Natural killer cell treated with Interleukin-12 subunit alpha and Interleukin-12 subunit beta and Interleukin-15 and Interleukin-18, amount 100 ng/mL, for 72 hours (primary cell): ENCODE data around the gene TNFRSF1A. TPM values are rescaled to one million over a fixed set of nuclear protein-coding genes. Genes with fewer than 3 reads are reported as not detected.
"Not testable (repeated sequence)": the region's sequence is repeated elsewhere in the genome, so short reads cannot be mapped to it uniquely, and the experiment has no call there.

Experiments used
- ATAC-seq, 2 donors: fragments of 150-1000 bp; cut with Tn5 transposase in 1 of 2; sonication (Bioruptor Pico), chemical (Tn5 transposase) in 1 of 2; 2 replicates each; pipeline ENCODE4 v1.10.0; 2021
- DNase-seq: peaks from one replicate; pipeline ENCODE4 v3.0.0; 2022; ENCODE audit warnings: low spot score
- H3K27ac Mint-ChIP-seq, 2 donors: 1 replicate in 1 of 2; 2 replicates in 1 of 2; pipeline ENCODE4 v1.8.0; 2022; ENCODE audit warnings: mixed read lengths in 2 of 2, mild to moderate bottlenecking in 1 of 2, moderate library complexity in 1 of 2
- H3K27me3 Mint-ChIP-seq, 2 donors: 1 replicate in 1 of 2; 2 replicates in 1 of 2; pipeline ENCODE4 v1.8.0; 2022; ENCODE audit warnings: mixed read lengths in 2 of 2
- H3K36me3 Mint-ChIP-seq: one replicate; pipeline ENCODE4 v1.8.0; 2022; ENCODE audit warnings: mixed read lengths
- H3K4me1 Mint-ChIP-seq, 2 donors: 1 replicate in 1 of 2; 2 replicates in 1 of 2; pipeline ENCODE4 v1.8.0; 2022; ENCODE audit warnings: low read depth in 2 of 2, mixed read lengths in 2 of 2, mild to moderate bottlenecking in 1 of 2
- H3K4me3 Mint-ChIP-seq: one replicate; pipeline ENCODE4 v1.8.0; 2022; ENCODE audit warnings: mixed read lengths
- H3K9me3 Mint-ChIP-seq: 2 replicates; pipeline ENCODE4 v1.8.0; 2022; ENCODE audit warnings: mixed read lengths
- total RNA-seq, 2 donors: library from RNA; stranded (reverse); gene quantifications; one replicate each; pipeline ENCODE4 v1.2.3, GENCODE V29; 2022

The TNFRSF1A gene
- total RNA-seq, 2 donors from 2014 or later, result 83.2 to 102 TPM

GRCh38 chr12:6292606-6293005, 49.3 kb downstream of the TNFRSF1A start:
- Mint-ChIP-seq H3K36me3 (no peaks in the 10 kb centered on the region), H3K4me3 (no peak overlapping the region), H3K27me3 (peaks cover 0 to 6% of the 10 kb centered on the region in 2 donors), H3K4me1 (no peaks in the 10 kb centered on the region), H3K9me3 (no peaks in the 10 kb centered on the region), H3K27ac (no peak overlapping the region)
- no peak for DNase-seq
- ATAC-seq, result no peak

- H3K27me3 Mint-ChIP-seq, ATAC-seq, DNase-seq, H3K4me3 Mint-ChIP-seq, H3K36me3 Mint-ChIP-seq, H3K27ac Mint-ChIP-seq, H3K9me3 Mint-ChIP-seq, H3K4me1 Mint-ChIP-seq: not testable (repeated sequence)
These were observed 52.0 kb downstream of the TNFRSF1A start for GRCh38 chr12:6289906-6290305.

DNA sequence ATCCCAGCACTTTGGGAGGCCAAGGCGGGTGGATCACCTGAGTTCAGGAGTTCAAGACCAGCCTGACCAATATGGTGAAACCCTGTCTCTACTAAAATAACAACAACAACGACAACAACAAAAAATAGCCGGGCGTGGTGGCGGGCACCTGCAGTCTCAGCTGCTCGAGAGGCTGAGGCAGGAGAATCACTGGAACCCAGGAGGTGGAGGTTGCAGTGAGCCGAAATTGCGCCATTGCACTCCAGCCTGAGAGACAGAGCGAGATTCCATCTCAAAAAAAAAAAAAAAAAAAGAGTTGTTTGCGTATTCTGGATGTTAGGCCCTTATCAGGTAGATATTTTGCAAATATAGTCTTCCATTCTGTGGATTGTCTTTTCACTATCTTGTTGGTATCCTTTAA, 52.8 kb downstream of the TNFRSF1A start:
- DNase-seq, ATAC-seq, H3K4me1 Mint-ChIP-seq, H3K27ac Mint-ChIP-seq, H3K36me3 Mint-ChIP-seq, H3K4me3 Mint-ChIP-seq, H3K9me3 Mint-ChIP-seq, H3K27me3 Mint-ChIP-seq: not testable (repeated sequence)

- H3K27ac Mint-ChIP-seq, result no peak overlapping the region
- no peak overlapping the region for H3K4me3 Mint-ChIP-seq
- no peaks in the 10 kb centered on the region for H3K36me3 Mint-ChIP-seq
- H3K27me3 Mint-ChIP-seq, result peaks cover 0 to 2% of the 10 kb centered on the region in 2 donors
- peaks cover 0 to 4% of the 10 kb centered on the region in 2 donors for H3K4me1 Mint-ChIP-seq
- no peak for ATAC-seq
- H3K9me3 Mint-ChIP-seq, result no peaks in the 10 kb centered on the region
- no peak for DNase-seq
These were observed 53.6 kb downstream of the TNFRSF1A start for GRCh38 chr12:6288235-6288634.

GRCh38 chr12:6285532-6286306, 56.2 kb downstream of the TNFRSF1A start:
- no peak overlapping the region for H3K27ac Mint-ChIP-seq
- no peak for DNase-seq
- peaks cover 14 to 24% of the 10 kb centered on the region in 2 donors for H3K27me3 Mint-ChIP-seq

GRCh38 chr12:6285063-6285477, 56.8 kb downstream of the TNFRSF1A start:
- DNase-seq, result no peak
- peak overlapping the region in 1 of 2 donors; percentile 31 for H3K27ac Mint-ChIP-seq
- peaks cover 0 to 7% of the 10 kb centered on the region in 2 donors for H3K4me1 Mint-ChIP-seq
- H3K9me3 Mint-ChIP-seq, result no peaks in the 10 kb centered on the region
- H3K4me3 Mint-ChIP-seq, result no peak overlapping the region
- peaks cover 18 to 31% of the 10 kb centered on the region in 2 donors for H3K27me3 Mint-ChIP-seq
- peak; percentile 78 to 79 for ATAC-seq
- H3K36me3 Mint-ChIP-seq, result no peaks in the 10 kb centered on the region

More at GRCh38 chr12:6285532-6286306, 56.2 kb downstream of the TNFRSF1A start:
- no peak overlapping the region for H3K4me3 Mint-ChIP-seq
- H3K9me3 Mint-ChIP-seq, result no peaks in the 10 kb centered on the region
- ATAC-seq, result no peak
- H3K4me1 Mint-ChIP-seq, result peaks cover 0 to 4% of the 10 kb centered on the region in 2 donors
- no peaks in the 10 kb centered on the region for H3K36me3 Mint-ChIP-seq

GRCh38 chr12:6284273-6284672, 57.6 kb downstream of the TNFRSF1A start:
- H3K27me3 Mint-ChIP-seq, result peaks cover 23 to 35% of the 10 kb centered on the region in 2 donors
- H3K4me1 Mint-ChIP-seq, result peaks cover 0 to 7% of the 10 kb centered on the region in 2 donors
- H3K4me3 Mint-ChIP-seq, result no peak overlapping the region
- no peaks in the 10 kb centered on the region for H3K36me3 Mint-ChIP-seq
- ATAC-seq (no peak), DNase-seq (no peak)
- no peak overlapping the region for H3K27ac Mint-ChIP-seq
- no peaks in the 10 kb centered on the region for H3K9me3 Mint-ChIP-seq

DNA sequence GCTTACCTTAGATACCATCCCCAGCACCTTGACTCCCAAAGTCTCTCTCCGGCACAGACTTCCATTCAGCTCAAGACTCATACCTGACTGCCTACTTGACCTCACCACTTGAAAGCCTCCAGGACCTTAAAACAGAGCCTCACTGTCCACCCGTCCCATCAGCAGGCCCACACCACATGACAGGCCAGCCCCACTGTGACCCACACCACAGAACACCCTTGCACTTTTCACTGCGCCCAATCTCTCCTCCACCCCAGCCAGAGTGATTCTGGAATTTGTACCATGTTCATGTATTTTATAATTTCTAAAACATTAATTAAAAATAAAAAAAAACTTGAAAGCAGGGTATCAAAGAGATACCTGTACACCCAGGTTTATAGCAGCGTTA, 59.4 kb downstream of the TNFRSF1A start:
- no peaks in the 10 kb centered on the region for H3K36me3 Mint-ChIP-seq
- ATAC-seq (no peak), DNase-seq (no peak)

GRCh38 chr12:6281081-6281809, 60.6 kb downstream of the TNFRSF1A start:
- Mint-ChIP-seq H3K4me3 (no peak overlapping the region), H3K27ac (peak overlapping the region in 1 of 2 donors; percentile 45)

More for the DNA sequence above, 59.4 kb downstream of the TNFRSF1A start:
- H3K4me1 Mint-ChIP-seq, result peaks cover 0 to 10% of the 10 kb centered on the region in 2 donors
- no peak overlapping the region for H3K27ac Mint-ChIP-seq
- H3K27me3 Mint-ChIP-seq, result peaks cover 23 to 41% of the 10 kb centered on the region in 2 donors
- H3K4me3 Mint-ChIP-seq, result no peak overlapping the region
- no peaks in the 10 kb centered on the region for H3K9me3 Mint-ChIP-seq

GRCh38 chr12:6280672-6281071, 61.2 kb downstream of the TNFRSF1A start:
- H3K4me3 Mint-ChIP-seq, result no peak overlapping the region
- no peaks in the 10 kb centered on the region for H3K36me3 Mint-ChIP-seq
- H3K27ac Mint-ChIP-seq, result peak overlapping the region in 1 of 2 donors; percentile 45
- DNase-seq (no peak), ATAC-seq (no peak)
- no peaks in the 10 kb centered on the region for H3K9me3 Mint-ChIP-seq
- H3K4me1 Mint-ChIP-seq, result peaks cover 0 to 10% of the 10 kb centered on the region in 2 donors
- H3K27me3 Mint-ChIP-seq, result peaks cover 30 to 45% of the 10 kb centered on the region in 2 donors

More at GRCh38 chr12:6281081-6281809, 60.6 kb downstream of the TNFRSF1A start:
- Mint-ChIP-seq H3K27me3 (peaks cover 25 to 45% of the 10 kb centered on the region in 2 donors), H3K36me3 (no peaks in the 10 kb centered on the region), H3K4me1 (peaks cover 0 to 10% of the 10 kb centered on the region in 2 donors), H3K9me3 (no peaks in the 10 kb centered on the region)
- DNase-seq (no peak), ATAC-seq (no peak)

GRCh38 chr12:6280053-6280469, 61.8 kb downstream of the TNFRSF1A start:
- no peak for ATAC-seq
- Mint-ChIP-seq H3K36me3 (no peaks in the 10 kb centered on the region), H3K4me1 (peaks cover 0 to 8% of the 10 kb centered on the region in 2 donors), H3K27me3 (peaks cover 34 to 46% of the 10 kb centered on the region in 2 donors), H3K4me3 (peak overlapping the region; percentile 32), H3K27ac (peak overlapping the region in 1 of 2 donors; percentile 45), H3K9me3 (no peaks in the 10 kb centered on the region)
- no peak for DNase-seq

DNA sequence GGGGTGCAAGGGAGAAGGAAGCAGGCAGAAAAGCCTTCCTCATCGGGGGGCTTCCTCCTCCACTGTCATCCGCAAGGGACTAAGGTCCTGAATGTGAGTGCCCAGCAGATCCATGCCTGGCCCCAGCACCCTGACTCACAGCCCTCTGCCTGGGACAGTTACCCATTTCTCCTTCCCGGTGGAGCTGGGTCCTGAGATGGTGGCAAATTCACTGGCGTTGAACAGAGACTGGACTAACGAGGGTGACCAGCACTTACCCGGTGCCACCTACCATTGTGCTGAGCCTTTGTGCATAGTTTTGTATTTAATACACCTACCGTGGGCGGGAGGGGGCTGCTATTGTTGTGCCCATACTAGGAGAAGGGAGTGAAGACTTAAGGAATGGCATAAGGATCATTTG, 62.2 kb downstream of the TNFRSF1A start:
- Mint-ChIP-seq H3K36me3 (no peaks in the 10 kb centered on the region), H3K9me3 (no peaks in the 10 kb centered on the region), H3K27me3 (peaks cover 38 to 51% of the 10 kb centered on the region in 2 donors), H3K27ac (no peak overlapping the region), H3K4me3 (peak overlapping the region; percentile 32), H3K4me1 (peaks cover 0 to 6% of the 10 kb centered on the region in 2 donors)
- DNase-seq (no peak), ATAC-seq (no peak)

GRCh38 chr12:6279256-6279628, 62.6 kb downstream of the TNFRSF1A start:
- Mint-ChIP-seq H3K36me3 (no peaks in the 10 kb centered on the region), H3K4me3 (peak overlapping the region; percentile 32), H3K27ac (no peak overlapping the region), H3K9me3 (no peaks in the 10 kb centered on the region), H3K27me3 (peaks cover 38 to 51% of the 10 kb centered on the region in 2 donors), H3K4me1 (peaks cover 0 to 6% of the 10 kb centered on the region in 2 donors)
- no peak for ATAC-seq
- DNase-seq, result no peak
